Measurements from ENCODE around the gene FANCL.
"Not testable (repeated sequence)": the region's sequence is repeated elsewhere in the genome, so short reads cannot be mapped to it uniquely, and the experiment has no call there.

Gene FANCL

GRCh38 chr2:58157754-58158153 lies 83.4 kb downstream of the FANCL start:
- Histone ChIP-seq H3K4me2 (no peak overlapping the region), H4K20me1 (no peaks in the 10 kb centered on the region), H3K27ac (no peak overlapping the region), H3K4me3 (no peak overlapping the region), H3K27me3 (no peaks in the 10 kb centered on the region), H3K36me3 (peaks cover 53 to 85% (median 70%) of the 10 kb centered on the region in 11 experiments), H3K4me1 (no peaks in the 10 kb centered on the region), H3K9ac (no peak overlapping the region), H3K9me3 (replicated peaks in 1 of 11) (0 out of 22 replicates have a peak, but pooled peaks cover 0 to 4% (median 0%) of the 10 kb centered on the region in 11 experiments)
- no peak for TF ChIP-seq Cebpa-rat (IDR thresholded peaks at IDR 0.05)

- peaks cover 43 to 78% (median 61%) of the 10 kb centered on the region in 11 experiments for H3K36me3 ChIP-seq
- no peaks in the 10 kb centered on the region for H3K27me3 ChIP-seq
- TF ChIP-seq Cebpa-rat (IDR thresholded peaks at IDR 0.05): no peak
These were observed 84.3 kb downstream of the FANCL start for GRCh38 chr2:58156780-58157179.

GRCh38 chr2:58155160-58155778 lies 85.9 kb downstream of the FANCL start:
- Histone ChIP-seq H3K9me3 (replicated peaks in 1 of 11) (0 out of 22 replicates have a peak, but pooled peaks cover 0 to 4% (median 0%) of the 10 kb centered on the region in 11 experiments), H3K9ac (no peak overlapping the region), H3K27me3 (no peaks in the 10 kb centered on the region), H4K20me1 (no peaks in the 10 kb centered on the region), H3K36me3 (peaks cover 38 to 63% (median 48%) of the 10 kb centered on the region in 11 experiments), H3K4me3 (no peak overlapping the region), H3K27ac (no peak overlapping the region), H3K4me2 (no peak overlapping the region), H3K4me1 (no peaks in the 10 kb centered on the region)
- no peak for TF ChIP-seq Cebpa-rat (IDR thresholded peaks at IDR 0.05)

More at GRCh38 chr2:58156780-58157179, 84.3 kb downstream of the FANCL start:
- Histone ChIP-seq H3K9me3 (replicated peaks in 1 of 11) (0 out of 22 replicates have a peak, but pooled peaks cover 0 to 4% (median 0%) of the 10 kb centered on the region in 11 experiments), H3K4me3 (no peak overlapping the region), H3K4me2 (no peak overlapping the region), H3K9ac (no peak overlapping the region), H3K27ac (no peak overlapping the region), H3K4me1 (no peaks in the 10 kb centered on the region), H4K20me1 (no peaks in the 10 kb centered on the region)

GRCh38 chr2:58146707-58147106 lies 94.4 kb downstream of the FANCL start:
- Histone ChIP-seq H3K27me3 (no peaks in the 10 kb centered on the region), H4K20me1 (no peaks in the 10 kb centered on the region), H3K4me1 (no peaks in the 10 kb centered on the region), H3K27ac (no peak overlapping the region), H3K4me2 (no peak overlapping the region), H3K9me3 (replicated peaks in 1 of 11) (no peaks in the 10 kb centered on the region), H3K36me3 (peaks cover 6 to 50% (median 23%) of the 10 kb centered on the region in 11 experiments; a peak in 16 of 22 replicates), H3K4me3 (no peak overlapping the region), H3K9ac (no peak overlapping the region)
- TF ChIP-seq Cebpa-rat (IDR thresholded peaks at IDR 0.05): no peak

GRCh38 chr2:58145769-58146168 lies 95.4 kb downstream of the FANCL start:
- H3K27ac ChIP-seq; H3K9ac ChIP-seq; H3K27me3 ChIP-seq; H3K9me3 ChIP-seq (replicated peaks in 1 of 11); H3K4me1 ChIP-seq; H3K4me3 ChIP-seq; H3K4me2 ChIP-seq; H4K20me1 ChIP-seq: not testable (repeated sequence)
- peaks cover 6 to 52% (median 23%) of the 10 kb centered on the region in 11 experiments; a peak in 16 of 22 replicates for H3K36me3 ChIP-seq

GRCh38 chr2:58140508-58141072 lies 100.5 kb downstream of the FANCL start:
- Histone ChIP-seq H3K4me3 (no peak overlapping the region), H3K27ac (no peak overlapping the region), H3K9ac (no peak overlapping the region), H3K4me1 (no peaks in the 10 kb centered on the region), H3K4me2 (no peak overlapping the region), H3K27me3 (no peaks in the 10 kb centered on the region), H4K20me1 (no peaks in the 10 kb centered on the region), H3K36me3 (peaks cover 0 to 44% (median 17%) of the 10 kb centered on the region in 11 experiments; a peak in 17 of 22 replicates), H3K9me3 (replicated peaks in 1 of 11) (peaks cover 0 to 6% (median 0%) of the 10 kb centered on the region in 11 experiments; a peak in 3 of 22 replicates)
- TF ChIP-seq Cebpa-rat (IDR thresholded peaks at IDR 0.05): no peak

GRCh38 chr2:58138396-58139030 lies 102.6 kb downstream of the FANCL start:
- no peak overlapping the region for H3K27ac ChIP-seq
- H3K36me3 ChIP-seq: peaks cover 11 to 51% (median 25%) of the 10 kb centered on the region in 11 experiments; a peak in 20 of 22 replicates
- peaks cover 0 to 6% (median 0%) of the 10 kb centered on the region in 11 experiments; a peak in 3 of 22 replicates for H3K9me3 ChIP-seq (replicated peaks in 1 of 11)
- TF ChIP-seq Cebpa-rat (IDR thresholded peaks at IDR 0.05): no peak
- no peaks in the 10 kb centered on the region for H3K4me1 ChIP-seq
- no peak overlapping the region for H3K9ac ChIP-seq
- no peak overlapping the region for H3K4me2 ChIP-seq
- H3K4me3 ChIP-seq: no peak overlapping the region
- no peaks in the 10 kb centered on the region for H4K20me1 ChIP-seq
- H3K27me3 ChIP-seq: no peaks in the 10 kb centered on the region

- H3K27me3 ChIP-seq: no peaks in the 10 kb centered on the region
These were observed 103.3 kb downstream of the FANCL start for GRCh38 chr2:58137856-58138255.

GRCh38 chr2:58137221-58137620 lies 103.9 kb downstream of the FANCL start:
- Histone ChIP-seq H3K27me3 (no peaks in the 10 kb centered on the region), H3K4me2 (no peak overlapping the region), H3K9ac (no peak overlapping the region), H3K9me3 (replicated peaks in 1 of 11) (peaks cover 0 to 6% (median 0%) of the 10 kb centered on the region in 11 experiments; a peak in 3 of 22 replicates), H3K27ac (no peak overlapping the region), H4K20me1 (no peaks in the 10 kb centered on the region), H3K4me3 (no peak overlapping the region), H3K36me3 (peaks cover 16 to 55% (median 26%) of the 10 kb centered on the region in 11 experiments; a peak in 20 of 22 replicates), H3K4me1 (no peaks in the 10 kb centered on the region)
- no peak for TF ChIP-seq Cebpa-rat (IDR thresholded peaks at IDR 0.05)

More at GRCh38 chr2:58137856-58138255, 103.3 kb downstream of the FANCL start:
- Histone ChIP-seq H3K9me3 (replicated peaks in 1 of 11) (peaks cover 0 to 6% (median 0%) of the 10 kb centered on the region in 11 experiments; a peak in 3 of 22 replicates), H3K4me1 (no peaks in the 10 kb centered on the region), H3K4me3 (no peak overlapping the region), H3K36me3 (peaks cover 11 to 50% (median 22%) of the 10 kb centered on the region in 11 experiments; a peak in 20 of 22 replicates), H3K4me2 (no peak overlapping the region), H3K27ac (no peak overlapping the region), H3K9ac (no peak overlapping the region), H4K20me1 (no peaks in the 10 kb centered on the region)
- no peak for TF ChIP-seq Cebpa-rat (IDR thresholded peaks at IDR 0.05)

All from BLaER1 treated with 17β-estradiol and CSF1 and Interleukin-3, amounts not matched to agents 10 nM and 100 nM (cell line).